Right atrium auricular region (tissue), 2 donors: Measurements from ENCODE around the gene RAB3C. TPM values are rescaled to one million over a fixed set of nuclear protein-coding genes. Genes with fewer than 3 reads are reported as not detected.

Source experiments
- DNase-seq: peaks from one replicate; pipeline ENCODE4 v3.0.0-alpha.2; 2019; ENCODE audit warnings: low spot score
- H3K27ac ChIP-seq, 2 donors: fragments of 200-600 bp; sonication (generic); 1 replicate in 1 of 2; 2 replicates in 1 of 2; pipeline ENCODE4 v1.5.1; 2016 to 2019
- H3K27me3 ChIP-seq, 2 donors: fragments of 200-600 bp; sonication (generic); one replicate each; pipeline versions ENCODE4 v1.5.1 to v1.6.0; 2017 to 2019
- H3K36me3 ChIP-seq: fragments of 200-600 bp; sonication (generic); one replicate; pipeline ENCODE4 v1.5.1; 2016
- H3K4me1 ChIP-seq, 2 donors: fragments of 200-600 bp; sonication (generic); one replicate each; pipeline versions ENCODE4 v1.5.1 to v1.6.0; 2017 to 2019
- H3K4me3 ChIP-seq, 2 donors: fragments of 200-600 bp; sonication (generic); 1 replicate in 1 of 2; 2 replicates in 1 of 2; pipeline ENCODE4 v1.5.1; 2017 to 2019; ENCODE audit warnings: mild to moderate bottlenecking in 1 of 2, moderate library complexity in 1 of 2
- H3K9me3 ChIP-seq, 2 donors: fragments of 200-600 bp; sonication (generic); one replicate each; pipeline ENCODE4 v1.5.1; 2019
- CTCF ChIP-seq, 2 donors: fragments of 200-600 bp; sonication (generic); IDR thresholded peaks; one replicate each; pipeline ENCODE4 v1.5.1; 2019; ENCODE audit warnings: antibody characterized with exemption in 2 of 2
- total RNA-seq, 2 donors: library from RNA; depleted of rRNA; stranded (reverse); fragments of >200 nt; gene quantifications; one replicate each; pipeline ENCODE4 v1.1.0, GENCODE V29; 2016

Gene RAB3C
- total RNA-seq, 2 donors from 2014 or later, result 0.07 to 0.16 TPM

- Histone ChIP-seq H3K4me3 (no peak overlapping the region), H3K4me1 (peaks cover 0 to 6% of the 10 kb centered on the region in 2 donors), H3K9me3 (no peaks in the 10 kb centered on the region), H3K36me3 (no peaks in the 10 kb centered on the region), H3K27ac (no peak overlapping the region), H3K27me3 (no peaks in the 10 kb centered on the region)
- no peak for TF ChIP-seq CTCF (IDR thresholded peaks at IDR 0.05)
- DNase-seq, result no peak
These were observed 180.5 kb downstream of the RAB3C start for GRCh38 chr5:58763390-58763789.

GRCh38 chr5:58764199-58764598 lies 181.3 kb downstream of the RAB3C start:
- Histone ChIP-seq H3K4me1 (peaks cover 0 to 6% of the 10 kb centered on the region in 2 donors), H3K9me3 (no peaks in the 10 kb centered on the region), H3K4me3 (no peak overlapping the region), H3K27ac (no peak overlapping the region), H3K27me3 (no peaks in the 10 kb centered on the region), H3K36me3 (no peaks in the 10 kb centered on the region)
- no peak for DNase-seq
- TF ChIP-seq CTCF (IDR thresholded peaks at IDR 0.05), result no peak

- Histone ChIP-seq H3K36me3 (no peaks in the 10 kb centered on the region), H3K9me3 (no peaks in the 10 kb centered on the region), H3K4me1 (no peaks in the 10 kb centered on the region), H3K27ac (no peak overlapping the region), H3K27me3 (no peaks in the 10 kb centered on the region), H3K4me3 (no peak overlapping the region)
- no peak for DNase-seq
- TF ChIP-seq CTCF (IDR thresholded peaks at IDR 0.05), result no peak
These were observed 182.2 kb downstream of the RAB3C start for GRCh38 chr5:58765058-58765457.

- H3K9me3 ChIP-seq, result no peaks in the 10 kb centered on the region
- no peak overlapping the region for H3K4me3 ChIP-seq
- no peak for TF ChIP-seq CTCF (IDR thresholded peaks at IDR 0.05)
- no peaks in the 10 kb centered on the region for H3K4me1 ChIP-seq
- DNase-seq, result no peak
- no peaks in the 10 kb centered on the region for H3K27me3 ChIP-seq
- no peaks in the 10 kb centered on the region for H3K36me3 ChIP-seq
- H3K27ac ChIP-seq, result no peak overlapping the region
These were observed 184.2 kb downstream of the RAB3C start for GRCh38 chr5:58767104-58767503.

- H3K27me3 ChIP-seq, result no peaks in the 10 kb centered on the region
- H3K27ac ChIP-seq, result no peak overlapping the region
- H3K4me1 ChIP-seq, result no peaks in the 10 kb centered on the region
- no peak for DNase-seq
- no peaks in the 10 kb centered on the region for H3K36me3 ChIP-seq
- TF ChIP-seq CTCF (IDR thresholded peaks at IDR 0.05), result no peak
- H3K9me3 ChIP-seq, result no peaks in the 10 kb centered on the region
- H3K4me3 ChIP-seq, result no peak overlapping the region
These were observed 187.3 kb downstream of the RAB3C start for GRCh38 chr5:58770136-58770535.

GRCh38 chr5:58771796-58772195 lies 188.9 kb downstream of the RAB3C start:
- H3K27ac ChIP-seq, result no peak overlapping the region
- no peaks in the 10 kb centered on the region for H3K36me3 ChIP-seq
- no peaks in the 10 kb centered on the region for H3K27me3 ChIP-seq
- no peaks in the 10 kb centered on the region for H3K9me3 ChIP-seq
- no peaks in the 10 kb centered on the region for H3K4me1 ChIP-seq
- H3K4me3 ChIP-seq, result no peak overlapping the region
- no peak for TF ChIP-seq CTCF (IDR thresholded peaks at IDR 0.05)
- no peak for DNase-seq
